Astrocyte (in vitro differentiated cells and primary cell): ENCODE data around the gene CTNNA3. TPM values are rescaled to one million over a fixed set of nuclear protein-coding genes. Genes with fewer than 3 reads are reported as not detected.

ENCODE experiments used
- DNase-seq: peaks from one replicate; pipeline ENCODE4 v3.0.0-alpha.2; 2010; ENCODE audit warnings: low read depth
- FAIRE-seq: peaks from 2 replicates; lab custom pipeline; 2011; peaks lifted over from hg19 to GRCh38; lab: Jason Lieb, UNC
- H2AFZ ChIP-seq: 2 replicates; pipeline ENCODE4 v1.6.0; 2012; ENCODE audit warnings: low read depth, low read length, inconsistent platforms
- H3K27ac ChIP-seq: 2 replicates; pipeline ENCODE4 v1.5.1; 2011; ENCODE audit warnings: low read depth, low read length, inconsistent platforms
- H3K27me3 ChIP-seq: 2 replicates; pipeline ENCODE4 v1.6.0; 2011; ENCODE audit warnings: low read length, inconsistent platforms; ENCODE audit not compliant: insufficient read depth
- H3K36me3 ChIP-seq: 2 replicates; pipeline ENCODE4 v1.5.1; 2011; ENCODE audit warnings: low read length, inconsistent platforms; ENCODE audit not compliant: insufficient read depth
- H3K4me1 ChIP-seq: 2 replicates; pipeline ENCODE4 v1.5.1; 2011; ENCODE audit warnings: low read length, inconsistent platforms; ENCODE audit not compliant: insufficient read depth
- H3K4me2 ChIP-seq: 2 replicates; pipeline ENCODE4 v1.6.0; 2012; ENCODE audit warnings: low read length, inconsistent platforms
- H3K4me3 ChIP-seq: 2 replicates; pipeline ENCODE4 v1.5.1; 2011; ENCODE audit warnings: low read depth, mild to moderate bottlenecking, low read length, inconsistent platforms; ENCODE audit not compliant: insufficient read depth
- H3K79me2 ChIP-seq: 2 replicates; pipeline ENCODE4 v1.6.0; 2012; ENCODE audit warnings: mild to moderate bottlenecking, low read length, inconsistent platforms; ENCODE audit not compliant: insufficient read depth
- H3K9ac ChIP-seq: 2 replicates; pipeline ENCODE4 v1.6.0; 2012; ENCODE audit warnings: mild to moderate bottlenecking, low read length, inconsistent platforms
- H3K9me3 ChIP-seq: 2 replicates; pipeline ENCODE4 v1.5.1; 2012; ENCODE audit warnings: low read depth, mild to moderate bottlenecking, low read length, inconsistent platforms; ENCODE audit not compliant: insufficient read depth
- H4K20me1 ChIP-seq: 2 replicates; pipeline ENCODE4 v1.6.0; 2012; ENCODE audit warnings: low read length, inconsistent platforms; ENCODE audit not compliant: insufficient read depth
- H3K27ac Mint-ChIP-seq: one replicate; pipeline ENCODE4 v1.8.0; 2021; ENCODE audit warnings: mild to moderate bottlenecking, mixed read lengths; ENCODE audit not compliant: unreplicated experiment
- H3K27me3 Mint-ChIP-seq: one replicate; pipeline ENCODE4 v1.8.0; 2021; ENCODE audit warnings: low read depth, mixed read lengths; ENCODE audit not compliant: unreplicated experiment
- H3K36me3 Mint-ChIP-seq: one replicate; pipeline ENCODE4 v1.8.0; 2021; ENCODE audit warnings: low read depth, mixed read lengths; ENCODE audit not compliant: unreplicated experiment
- H3K4me1 Mint-ChIP-seq: one replicate; pipeline ENCODE4 v1.8.0; 2021; ENCODE audit warnings: low read depth, mixed read lengths; ENCODE audit not compliant: unreplicated experiment
- H3K4me3 Mint-ChIP-seq: one replicate; pipeline ENCODE4 v1.8.0; 2021; ENCODE audit warnings: mild to moderate bottlenecking, moderate library complexity, mixed read lengths; ENCODE audit not compliant: unreplicated experiment
- H3K9me3 Mint-ChIP-seq: one replicate; pipeline ENCODE4 v1.8.0; 2021; ENCODE audit warnings: mild to moderate bottlenecking, mixed read lengths; ENCODE audit not compliant: unreplicated experiment
- EZH2 ChIP-seq: IDR thresholded peaks from 2 replicates; pipeline ENCODE4 v1.6.1; 2012; ENCODE audit warnings: mild to moderate bottlenecking, low read length, inconsistent platforms; ENCODE audit not compliant: insufficient read depth
- total RNA-seq: library from RNA; stranded (reverse); gene quantifications from 2 replicates; pipeline ENCODE4 v1.2.1, GENCODE V29; 2021
- TF ChIP-seq, protein P1 (sequence below): IDR thresholded peaks from 2 replicates; pipeline ENCODE4 v1.5.1; 2011; ENCODE audit warnings: low read depth, mild to moderate bottlenecking, inconsistent platforms, low read length, moderate library complexity; ENCODE audit not compliant: insufficient read depth

CTNNA3 gene
- total RNA-seq, 1 donor from 2014 or later, result 0.73 TPM

DNA sequence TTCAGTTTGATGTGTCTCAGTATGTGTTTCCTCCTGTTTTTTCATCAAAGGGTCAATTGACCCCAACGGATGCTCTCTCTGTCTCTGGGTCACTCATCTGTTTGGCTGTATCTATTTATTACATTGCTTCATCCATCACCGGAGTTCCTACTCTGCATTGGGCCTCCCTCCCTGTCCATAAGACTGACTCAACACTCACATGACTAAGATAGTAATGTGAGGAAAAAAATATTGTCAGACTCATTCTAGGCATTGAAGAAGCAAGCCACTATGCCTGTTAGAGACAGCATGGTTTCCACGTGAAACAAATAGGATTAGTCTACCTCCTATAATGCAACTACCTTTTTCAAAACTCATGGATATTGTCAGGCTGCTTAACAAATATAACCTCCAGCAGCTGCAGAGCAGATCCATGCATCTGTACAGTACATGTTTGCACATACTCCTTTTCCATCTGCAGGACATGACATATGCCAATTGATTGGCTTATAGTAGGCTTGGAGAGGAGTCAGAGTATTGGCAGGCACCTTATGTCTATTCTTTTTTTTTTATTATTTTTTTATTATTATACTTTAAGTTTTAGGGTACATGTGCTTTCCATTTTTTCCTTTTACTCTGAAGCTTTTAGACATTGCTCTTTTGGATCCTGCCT is 495.0 kb downstream of the CTNNA3 start:
- no peak for FAIRE-seq
- no peaks in the 10 kb centered on the region for H3K79me2 ChIP-seq
- no peaks in the 10 kb centered on the region for H3K27me3 Mint-ChIP-seq

DNA sequence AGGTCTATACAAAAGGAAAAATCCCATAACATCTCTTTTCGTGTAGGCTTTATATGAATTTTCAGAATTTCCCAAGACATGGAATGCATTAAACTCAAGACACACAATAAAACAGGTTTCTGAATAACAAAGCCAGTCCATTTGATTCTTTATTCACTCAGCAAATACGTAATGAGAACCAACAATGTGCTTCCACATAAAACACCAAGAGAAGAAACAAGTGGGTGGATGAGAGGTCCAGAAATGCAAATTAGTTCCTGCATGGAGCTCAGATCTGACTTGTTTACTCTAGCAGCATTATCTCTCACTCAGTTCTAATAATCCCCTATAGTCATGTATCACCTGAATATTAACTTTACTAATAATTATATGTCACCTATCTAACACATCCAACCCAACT is 520.6 kb downstream of the CTNNA3 start:
- no peaks in the 10 kb centered on the region for H4K20me1 ChIP-seq
- no peak overlapping the region for H3K4me3 ChIP-seq
- no peaks in the 10 kb centered on the region for H3K4me1 Mint-ChIP-seq
- no peaks in the 10 kb centered on the region for H3K9me3 Mint-ChIP-seq
- no peak for TF ChIP-seq EZH2
- TF ChIP-seq, protein P1, sequence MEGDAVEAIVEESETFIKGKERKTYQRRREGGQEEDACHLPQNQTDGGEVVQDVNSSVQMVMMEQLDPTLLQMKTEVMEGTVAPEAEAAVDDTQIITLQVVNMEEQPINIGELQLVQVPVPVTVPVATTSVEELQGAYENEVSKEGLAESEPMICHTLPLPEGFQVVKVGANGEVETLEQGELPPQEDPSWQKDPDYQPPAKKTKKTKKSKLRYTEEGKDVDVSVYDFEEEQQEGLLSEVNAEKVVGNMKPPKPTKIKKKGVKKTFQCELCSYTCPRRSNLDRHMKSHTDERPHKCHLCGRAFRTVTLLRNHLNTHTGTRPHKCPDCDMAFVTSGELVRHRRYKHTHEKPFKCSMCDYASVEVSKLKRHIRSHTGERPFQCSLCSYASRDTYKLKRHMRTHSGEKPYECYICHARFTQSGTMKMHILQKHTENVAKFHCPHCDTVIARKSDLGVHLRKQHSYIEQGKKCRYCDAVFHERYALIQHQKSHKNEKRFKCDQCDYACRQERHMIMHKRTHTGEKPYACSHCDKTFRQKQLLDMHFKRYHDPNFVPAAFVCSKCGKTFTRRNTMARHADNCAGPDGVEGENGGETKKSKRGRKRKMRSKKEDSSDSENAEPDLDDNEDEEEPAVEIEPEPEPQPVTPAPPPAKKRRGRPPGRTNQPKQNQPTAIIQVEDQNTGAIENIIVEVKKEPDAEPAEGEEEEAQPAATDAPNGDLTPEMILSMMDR, result no peak
- no peak overlapping the region for H3K4me2 ChIP-seq
- H3K27me3 ChIP-seq, result no peaks in the 10 kb centered on the region
- H3K4me1 ChIP-seq, result no peaks in the 10 kb centered on the region
- no peak overlapping the region for H3K27ac ChIP-seq
- H3K36me3 ChIP-seq, result no peaks in the 10 kb centered on the region
- H3K9me3 ChIP-seq, result no peaks in the 10 kb centered on the region
- H3K27ac Mint-ChIP-seq, result no peak overlapping the region
- H2AFZ ChIP-seq, result no peak overlapping the region
- H3K79me2 ChIP-seq, result no peaks in the 10 kb centered on the region
- no peaks in the 10 kb centered on the region for H3K36me3 Mint-ChIP-seq
- H3K9ac ChIP-seq, result no peak overlapping the region
- DNase-seq (no peak), FAIRE-seq (no peak)
- no peaks in the 10 kb centered on the region for H3K27me3 Mint-ChIP-seq
- no peak overlapping the region for H3K4me3 Mint-ChIP-seq

More for the DNA sequence above, 495.0 kb downstream of the CTNNA3 start:
- no peak overlapping the region for H3K4me3 Mint-ChIP-seq
- H3K36me3 ChIP-seq, result no peaks in the 10 kb centered on the region
- H3K27ac Mint-ChIP-seq, result no peak overlapping the region
- H3K36me3 Mint-ChIP-seq, result no peaks in the 10 kb centered on the region
- H3K4me3 ChIP-seq, result no peak overlapping the region
- no peaks in the 10 kb centered on the region for H3K9me3 Mint-ChIP-seq
- H3K9me3 ChIP-seq, result no peaks in the 10 kb centered on the region
- DNase-seq, result no peak
- no peak overlapping the region for H3K27ac ChIP-seq
- no peaks in the 10 kb centered on the region for H3K27me3 ChIP-seq
- no peaks in the 10 kb centered on the region for H4K20me1 ChIP-seq
- no peak overlapping the region for H3K4me2 ChIP-seq
- no peaks in the 10 kb centered on the region for H3K4me1 ChIP-seq
- TF ChIP-seq, protein P1, result no peak
- no peak for TF ChIP-seq EZH2
- no peak overlapping the region for H2AFZ ChIP-seq
- H3K4me1 Mint-ChIP-seq, result no peaks in the 10 kb centered on the region
- H3K9ac ChIP-seq, result no peak overlapping the region

DNA sequence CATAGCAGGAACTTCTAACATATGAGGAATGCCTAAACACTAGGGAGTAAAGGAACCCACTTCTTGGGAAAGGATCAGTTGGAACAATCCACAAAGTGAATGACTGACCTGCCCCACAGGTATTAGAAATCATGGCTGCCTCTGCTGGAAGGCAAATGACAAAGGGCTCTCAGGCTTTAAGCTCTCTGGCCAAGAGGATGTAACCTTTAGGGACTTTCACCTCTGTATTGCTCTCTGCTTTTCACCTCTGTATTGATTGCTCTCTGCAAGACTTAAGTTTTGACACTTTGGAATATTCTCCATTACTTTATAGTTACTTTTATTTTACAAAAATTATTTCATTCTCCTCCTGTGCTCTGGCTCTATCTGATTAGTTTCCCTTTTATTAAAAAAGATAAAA is 522.2 kb downstream of the CTNNA3 start:
- Mint-ChIP-seq H3K27ac (no peak overlapping the region), H3K4me3 (no peak overlapping the region), H3K9me3 (no peaks in the 10 kb centered on the region), H3K4me1 (no peaks in the 10 kb centered on the region), H3K27me3 (no peaks in the 10 kb centered on the region), H3K36me3 (no peaks in the 10 kb centered on the region)
- Histone ChIP-seq H3K4me1 (no peaks in the 10 kb centered on the region), H4K20me1 (no peaks in the 10 kb centered on the region), H3K36me3 (no peaks in the 10 kb centered on the region), H3K27me3 (no peaks in the 10 kb centered on the region), H2AFZ (no peak overlapping the region), H3K4me3 (no peak overlapping the region), H3K4me2 (no peak overlapping the region), H3K9ac (no peak overlapping the region), H3K27ac (no peak overlapping the region), H3K79me2 (no peaks in the 10 kb centered on the region), H3K9me3 (no peaks in the 10 kb centered on the region)
- TF ChIP-seq, protein P1, result no peak
- TF ChIP-seq EZH2, result no peak
- FAIRE-seq (no peak), DNase-seq (no peak)
